Neural cell (in vitro differentiated cells): ENCODE data around the gene LRRTM3. TPM values are rescaled to one million over a fixed set of nuclear protein-coding genes. Genes with fewer than 3 reads are reported as not detected.

ENCODE experiments used
- H2AFZ ChIP-seq: fragments of 200-600, 300-800 bp; sonication (generic), shearing (Covaris generic); 2 replicates; pipeline ENCODE4 v1.6.0; 2014; ENCODE audit warnings: low read depth, mild to moderate bottlenecking, antibody characterized with exemption, low read length, moderate library complexity
- H3F3A ChIP-seq: fragments of 200-600 bp; shearing (Covaris generic); 2 replicates; pipeline ENCODE4 v1.6.1; 2016; ENCODE audit warnings: mild to moderate bottlenecking, moderate library complexity, mixed read lengths, antibody characterized with exemption, low read length; ENCODE audit not compliant: insufficient read depth, poor library complexity, severe bottlenecking
- H3K27ac ChIP-seq: fragments of 200-600, 300-800 bp; sonication (generic), shearing (Covaris generic); 2 replicates; pipeline ENCODE4 v1.5.1; 2014; ENCODE audit warnings: mild to moderate bottlenecking, low read length, moderate library complexity
- H3K27me3 ChIP-seq: fragments of 300-800, 200-600 bp; sonication (generic), shearing (Covaris generic); 2 replicates; pipeline ENCODE4 v1.6.0; 2014; ENCODE audit warnings: mild to moderate bottlenecking, low read depth, low read length, moderate library complexity; ENCODE audit not compliant: insufficient read depth
- H3K36me3 ChIP-seq: fragments of 300-800, 200-600 bp; sonication (generic), shearing (Covaris generic); 2 replicates; pipeline ENCODE4 v1.5.1; 2014; ENCODE audit warnings: mild to moderate bottlenecking, antibody characterized with exemption, low read length, moderate library complexity; ENCODE audit not compliant: insufficient read depth
- H3K4me2 ChIP-seq: fragments of 300-800, 200-600 bp; sonication (generic), shearing (Covaris generic); 2 replicates; pipeline ENCODE4 v1.6.0; 2014; ENCODE audit warnings: mild to moderate bottlenecking, low read length
- H3K4me3 ChIP-seq: fragments of 300-800, 200-600 bp; sonication (generic), shearing (Covaris generic); 2 replicates; pipeline ENCODE4 v1.5.1; 2014; ENCODE audit warnings: mild to moderate bottlenecking, low read length, moderate library complexity
- H3K79me2 ChIP-seq: fragments of 200-600 bp; shearing (Covaris generic); replicated peaks from 2 replicates; pipeline ENCODE4 v1.6.0; 2014; ENCODE audit warnings: mild to moderate bottlenecking, low read length, moderate library complexity; ENCODE audit not compliant: insufficient read depth
- H3K9ac ChIP-seq: fragments of 300-800, 200-600 bp; sonication (generic), shearing (Covaris generic); 2 replicates; pipeline ENCODE4 v1.6.1; 2016; ENCODE audit warnings: mild to moderate bottlenecking, low read length, mixed read lengths
- H3K9me2 ChIP-seq: fragments of 200-600 bp; shearing (Covaris generic); 2 replicates; pipeline ENCODE4 v1.6.1; 2016; ENCODE audit warnings: mild to moderate bottlenecking, low read length, mixed read lengths; ENCODE audit not compliant: insufficient read depth
- H3K9me3 ChIP-seq: fragments of 200-600, 300-800 bp; sonication (generic), shearing (Covaris generic); 2 replicates; pipeline ENCODE4 v1.6.1; 2016; ENCODE audit warnings: mild to moderate bottlenecking, mixed run types, low read length, moderate library complexity, mixed read lengths
- H4K20me1 ChIP-seq: fragments of 200-600 bp; shearing (Covaris generic); 2 replicates; pipeline ENCODE4 v1.6.1; 2016; ENCODE audit warnings: mild to moderate bottlenecking, mixed run types; ENCODE audit not compliant: insufficient read depth
- CTCF ChIP-seq: fragments of 450-650 bp; IDR thresholded peaks from 2 replicates; pipeline ENCODE4 v1.5.1; 2014; ENCODE audit warnings: antibody characterized with exemption, mild to moderate bottlenecking, moderate library complexity; ENCODE audit not compliant: poor library complexity, severe bottlenecking
- EP300 ChIP-seq: fragments of 450-650 bp; conservative IDR thresholded peaks from 2 replicates; pipeline ENCODE4 v1.6.1; 2014; ENCODE audit warnings: antibody characterized with exemption, mild to moderate bottlenecking, moderate library complexity; ENCODE audit not compliant: poor library complexity, severe bottlenecking
- EZH2 ChIP-seq: fragments of 200-600, 300-800 bp; shearing (Covaris generic), sonication (generic); IDR thresholded peaks from 2 replicates; pipeline ENCODE4 v1.6.1; 2014; ENCODE audit warnings: antibody characterized with exemption, low read length, borderline replicate concordance, mild to moderate bottlenecking; ENCODE audit not compliant: insufficient read depth, poor library complexity, severe bottlenecking
- MXI1 ChIP-seq: fragments of 450-650 bp; conservative IDR thresholded peaks from 2 replicates; pipeline ENCODE4 v1.6.1; 2014; ENCODE audit warnings: antibody characterized with exemption, mild to moderate bottlenecking; ENCODE audit not compliant: poor library complexity, severe bottlenecking
- POLR2AphosphoS5 ChIP-seq: IDR thresholded peaks from 2 replicates; pipeline ENCODE4 v1.6.1; 2012
- RAD21 ChIP-seq: fragments of 450-650 bp; conservative IDR thresholded peaks from 2 replicates; pipeline ENCODE4 v1.6.1; 2014; ENCODE audit warnings: antibody characterized with exemption, mild to moderate bottlenecking, moderate library complexity
- REST ChIP-seq: IDR thresholded peaks from 2 replicates; pipeline ENCODE4 v1.6.1; 2012; ENCODE audit warnings: borderline replicate concordance
- SMC3 ChIP-seq: fragments of 450-650 bp; conservative IDR thresholded peaks from 2 replicates; pipeline ENCODE4 v1.6.1; 2014; ENCODE audit warnings: antibody characterized with exemption, mild to moderate bottlenecking, moderate library complexity; ENCODE audit not compliant: poor library complexity
- TAF1 ChIP-seq: IDR thresholded peaks from 2 replicates; pipeline ENCODE4 v1.6.1; 2012; ENCODE audit warnings: low read depth
- polyA plus RNA-seq: library from polyadenylated mRNA; depleted of rRNA; stranded (reverse); fragments of >200 nt; gene quantifications from 2 replicates; pipeline ENCODE4 v1.2.3, GENCODE V29; 2014

Gene LRRTM3
- polyA plus RNA-seq, 1 donor from 2014 or later: 3.2 TPM

- H3K4me2 ChIP-seq: no peak overlapping the region
- H3K27me3 ChIP-seq: no peaks in the 10 kb centered on the region
- no peaks in the 10 kb centered on the region for H3K36me3 ChIP-seq
- H3K9me3 ChIP-seq: no peaks in the 10 kb centered on the region
- no peaks in the 10 kb centered on the region for H3K9me2 ChIP-seq
- H3K4me3 ChIP-seq: no peak overlapping the region
- H3F3A ChIP-seq: no peaks in the 10 kb centered on the region
- H3K9ac ChIP-seq: no peak overlapping the region
- no peaks in the 10 kb centered on the region for H4K20me1 ChIP-seq
- no peaks in the 10 kb centered on the region for H3K79me2 ChIP-seq
- TF ChIP-seq SMC3 (no peak), POLR2AphosphoS5 (no peak), TAF1 (no peak)
- no peak overlapping the region for H2AFZ ChIP-seq
- no peak overlapping the region for H3K27ac ChIP-seq
Measured at GRCh38 chr10:67076144-67076543, 150.3 kb downstream of the LRRTM3 start.

- Histone ChIP-seq H2AFZ (no peak overlapping the region), H3K27me3 (no peaks in the 10 kb centered on the region), H3K9me3 (no peaks in the 10 kb centered on the region), H3K27ac (no peak overlapping the region), H3K9ac (no peak overlapping the region), H3K4me2 (no peak overlapping the region), H3K36me3 (no peaks in the 10 kb centered on the region), H3K79me2 (no peaks in the 10 kb centered on the region), H3K4me3 (no peak overlapping the region), H3F3A (no peaks in the 10 kb centered on the region), H4K20me1 (no peaks in the 10 kb centered on the region), H3K9me2 (no peaks in the 10 kb centered on the region)
- TF ChIP-seq CTCF (no peak), EZH2 (no peak), RAD21 (no peak), TAF1 (no peak), REST (no peak), EP300 (no peak), POLR2AphosphoS5 (no peak), MXI1 (no peak), SMC3 (no peak)
Measured at GRCh38 chr10:67077376-67077775, 151.5 kb downstream of the LRRTM3 start.

GRCh38 chr10:67079126-67079525, 153.3 kb downstream of the LRRTM3 start:
- no peaks in the 10 kb centered on the region for H3K9me3 ChIP-seq
- no peak overlapping the region for H3K9ac ChIP-seq
- H3K4me2 ChIP-seq: no peak overlapping the region
- no peaks in the 10 kb centered on the region for H3K27me3 ChIP-seq
- H3K27ac ChIP-seq: no peak overlapping the region
- H4K20me1 ChIP-seq: no peaks in the 10 kb centered on the region
- H3K36me3 ChIP-seq: no peaks in the 10 kb centered on the region
- H3K79me2 ChIP-seq: no peaks in the 10 kb centered on the region
- no peaks in the 10 kb centered on the region for H3F3A ChIP-seq
- H3K9me2 ChIP-seq: no peaks in the 10 kb centered on the region
- H3K4me3 ChIP-seq: no peak overlapping the region
- no peak for TF ChIP-seq REST
- TF ChIP-seq EP300: no peak
- no peak for TF ChIP-seq SMC3
- no peak for TF ChIP-seq RAD21
- no peak for TF ChIP-seq POLR2AphosphoS5
- no peak for TF ChIP-seq CTCF
- no peak for TF ChIP-seq TAF1
- no peak for TF ChIP-seq EZH2
- no peak for TF ChIP-seq MXI1
- H2AFZ ChIP-seq: no peak overlapping the region
